ENCODE measurements around the gene WDR26.

WDR26 gene

DNA sequence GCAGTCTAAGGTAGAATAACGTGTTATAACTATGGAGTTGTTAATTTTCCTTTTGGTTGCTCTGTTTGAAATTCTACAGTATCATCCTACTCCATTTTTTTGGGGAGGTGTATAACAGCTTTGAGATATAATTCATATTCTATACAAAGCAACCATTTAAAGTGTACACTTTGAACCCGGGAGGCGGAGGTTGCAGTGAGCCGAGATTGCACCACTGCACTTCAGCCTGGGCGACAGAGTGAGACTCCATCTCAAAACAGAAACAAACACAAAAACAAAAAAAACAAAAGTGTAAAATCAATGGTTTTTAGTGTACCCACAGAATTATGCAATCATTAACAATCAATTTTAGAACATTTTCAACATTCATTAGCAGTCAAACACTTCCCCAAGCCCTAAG is 44.1 kb downstream of the WDR26 start:
- Histone ChIP-seq H3K9ac (ENCODE audit: low read length) (no peak overlapping the region), H3K27ac (ENCODE audit: low read depth, low read length) (no peak overlapping the region), H3F3A (ENCODE audit: insufficient read depth) (peaks cover 10% of the 10 kb centered on the region; the same call in 1 of the 2 replicates), H3K79me2 (ENCODE audit: insufficient read depth, low read length) (no peaks in the 10 kb centered on the region), H3K9me3 (ENCODE audit: insufficient read depth, low read length) (no peaks in the 10 kb centered on the region), H3K9me2 (replicated peaks; ENCODE audit: insufficient read depth, low read length) (no peaks in the 10 kb centered on the region), H3K4me3 (ENCODE audit: insufficient read depth, low read length, poor library complexity, severe bottlenecking) (no peak overlapping the region), H3K27me3 (ENCODE audit: low read length) (no peaks in the 10 kb centered on the region), H3K36me3 (ENCODE audit: low read length) (peaks cover 48% of the 10 kb centered on the region), H4K20me1 (ENCODE audit: low read depth, low read length) (no peaks in the 10 kb centered on the region), H3K4me2 (ENCODE audit: low read depth, low read length, poor library complexity, severe bottlenecking) (no peak overlapping the region), H2AFZ (ENCODE audit: low read depth, low read length, severe bottlenecking) (no peak overlapping the region)
- TF ChIP-seq, protein P1, sequence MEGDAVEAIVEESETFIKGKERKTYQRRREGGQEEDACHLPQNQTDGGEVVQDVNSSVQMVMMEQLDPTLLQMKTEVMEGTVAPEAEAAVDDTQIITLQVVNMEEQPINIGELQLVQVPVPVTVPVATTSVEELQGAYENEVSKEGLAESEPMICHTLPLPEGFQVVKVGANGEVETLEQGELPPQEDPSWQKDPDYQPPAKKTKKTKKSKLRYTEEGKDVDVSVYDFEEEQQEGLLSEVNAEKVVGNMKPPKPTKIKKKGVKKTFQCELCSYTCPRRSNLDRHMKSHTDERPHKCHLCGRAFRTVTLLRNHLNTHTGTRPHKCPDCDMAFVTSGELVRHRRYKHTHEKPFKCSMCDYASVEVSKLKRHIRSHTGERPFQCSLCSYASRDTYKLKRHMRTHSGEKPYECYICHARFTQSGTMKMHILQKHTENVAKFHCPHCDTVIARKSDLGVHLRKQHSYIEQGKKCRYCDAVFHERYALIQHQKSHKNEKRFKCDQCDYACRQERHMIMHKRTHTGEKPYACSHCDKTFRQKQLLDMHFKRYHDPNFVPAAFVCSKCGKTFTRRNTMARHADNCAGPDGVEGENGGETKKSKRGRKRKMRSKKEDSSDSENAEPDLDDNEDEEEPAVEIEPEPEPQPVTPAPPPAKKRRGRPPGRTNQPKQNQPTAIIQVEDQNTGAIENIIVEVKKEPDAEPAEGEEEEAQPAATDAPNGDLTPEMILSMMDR (IDR thresholded peaks at IDR 0.05; ENCODE audit: insufficient read depth, low read length, poor library complexity, severe bottlenecking) = no peak
- no peak for TF ChIP-seq EZH2phosphoT487 (conservative IDR thresholded peaks at IDR 0.05; ENCODE audit: low read length)

DNA sequence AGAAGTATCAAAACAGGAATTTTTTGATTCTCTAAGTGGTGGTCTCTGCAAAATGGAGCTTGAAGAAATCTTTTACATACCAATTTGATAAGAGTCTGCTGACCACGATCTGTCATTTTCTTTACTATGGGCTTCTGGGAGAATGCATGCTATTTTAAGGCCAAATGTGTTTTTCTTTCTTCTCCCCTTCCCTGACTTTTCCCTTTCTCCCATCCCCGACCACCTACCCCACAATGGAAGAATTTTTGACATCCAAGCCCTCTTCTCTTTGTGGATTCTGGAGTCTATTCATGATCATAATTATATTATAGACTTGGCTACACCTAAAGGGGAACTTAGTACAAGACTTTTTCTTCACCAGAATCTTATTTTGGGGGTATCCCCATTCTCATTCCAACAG is 46.7 kb downstream of the WDR26 start:
- Histone ChIP-seq H3K79me2 (ENCODE audit: insufficient read depth, low read length) (no peaks in the 10 kb centered on the region), H3K9ac (ENCODE audit: low read length) (no peak overlapping the region), H4K20me1 (ENCODE audit: low read depth, low read length) (no peaks in the 10 kb centered on the region), H3K4me2 (ENCODE audit: low read depth, low read length, poor library complexity, severe bottlenecking) (no peak overlapping the region), H3K4me3 (ENCODE audit: insufficient read depth, low read length, poor library complexity, severe bottlenecking) (no peak overlapping the region), H3K9me2 (replicated peaks; ENCODE audit: insufficient read depth, low read length) (no peaks in the 10 kb centered on the region), H3K9me3 (ENCODE audit: insufficient read depth, low read length) (no peaks in the 10 kb centered on the region), H2AFZ (ENCODE audit: low read depth, low read length, severe bottlenecking) (no peak overlapping the region), H3K27ac (ENCODE audit: low read depth, low read length) (no peak overlapping the region), H3K27me3 (ENCODE audit: low read length) (no peaks in the 10 kb centered on the region), H3F3A (ENCODE audit: insufficient read depth) (peaks cover 21% of the 10 kb centered on the region), H3K36me3 (ENCODE audit: low read length) (peaks cover 38% of the 10 kb centered on the region)
- no peak for TF ChIP-seq EZH2phosphoT487 (conservative IDR thresholded peaks at IDR 0.05; ENCODE audit: low read length)
- TF ChIP-seq, protein P1 (IDR thresholded peaks at IDR 0.05; ENCODE audit: insufficient read depth, low read length, poor library complexity, severe bottlenecking) = no peak

DNA sequence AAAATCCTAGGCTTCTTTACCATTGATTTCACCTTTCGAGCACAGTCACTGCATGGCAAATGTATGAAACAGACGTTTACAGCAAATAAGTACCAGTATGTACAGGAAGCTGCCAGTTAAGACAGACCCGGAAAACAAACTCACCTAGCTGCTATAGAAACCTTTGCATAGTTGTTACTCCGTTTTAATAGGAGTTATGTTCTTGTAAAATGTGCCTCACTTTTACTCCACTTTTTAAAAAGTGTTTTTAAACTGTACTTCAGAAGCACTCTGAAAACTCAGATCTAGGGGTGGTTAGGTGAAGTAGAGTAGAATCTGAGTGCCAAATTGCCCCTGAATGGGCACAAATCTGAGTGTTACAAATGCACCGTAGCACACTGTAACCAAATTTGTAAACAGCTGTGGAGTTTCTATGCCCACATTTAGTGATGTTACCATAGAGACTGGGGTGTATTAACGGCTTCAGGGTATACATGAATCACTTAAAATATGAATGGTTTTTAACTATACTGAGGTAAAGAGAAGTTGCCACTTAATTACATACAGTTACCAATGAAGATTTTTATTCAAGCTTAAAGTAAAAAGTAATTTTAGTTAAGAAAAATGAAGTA is 47.2 kb downstream of the WDR26 start:
- Histone ChIP-seq H2AFZ (ENCODE audit: low read depth, low read length, severe bottlenecking) (no peak overlapping the region), H3K9me3 (ENCODE audit: insufficient read depth, low read length) (no peaks in the 10 kb centered on the region), H3K9me2 (replicated peaks; ENCODE audit: insufficient read depth, low read length) (no peaks in the 10 kb centered on the region), H4K20me1 (ENCODE audit: low read depth, low read length) (no peaks in the 10 kb centered on the region), H3K9ac (ENCODE audit: low read length) (no peak overlapping the region), H3K36me3 (ENCODE audit: low read length) (peaks cover 33% of the 10 kb centered on the region), H3F3A (ENCODE audit: insufficient read depth) (peaks cover 26% of the 10 kb centered on the region), H3K27ac (ENCODE audit: low read depth, low read length) (no peak overlapping the region), H3K79me2 (ENCODE audit: insufficient read depth, low read length) (no peaks in the 10 kb centered on the region), H3K27me3 (ENCODE audit: low read length) (no peaks in the 10 kb centered on the region), H3K4me3 (ENCODE audit: insufficient read depth, low read length, poor library complexity, severe bottlenecking) (no peak overlapping the region), H3K4me2 (ENCODE audit: low read depth, low read length, poor library complexity, severe bottlenecking) (no peak overlapping the region)
- TF ChIP-seq EZH2phosphoT487 (conservative IDR thresholded peaks at IDR 0.05; ENCODE audit: low read length) = no peak
- TF ChIP-seq, protein P1 (IDR thresholded peaks at IDR 0.05; ENCODE audit: insufficient read depth, low read length, poor library complexity, severe bottlenecking) = no peak
